Upper lobe of left lung (tissue), 6 donors: ENCODE data around the gene ACOXL. TPM values are rescaled to one million over a fixed set of nuclear protein-coding genes. Genes with fewer than 3 reads are reported as not detected.
A peak's percentile ranks its signal among the peaks of the same experiment; 100 is the strongest.

ENCODE experiments used
- ATAC-seq, 2 donors: fragments of 200-7000 bp; cut with Tn5 transposase; one replicate each; pipeline ENCODE4 v1.9.1; 2022; ENCODE audit warnings: mild to moderate bottlenecking in 2 of 2, moderate library complexity in 2 of 2; ENCODE audit not compliant: low FRiP score in 2 of 2
- DNase-seq, 2 donors: peaks; one replicate each; pipeline ENCODE4 v3.0.0-alpha.2; 2019 to 2020
- H3K27ac ChIP-seq, 4 donors: fragments of 200-600 bp; sonication (generic); one replicate each; pipeline ENCODE4 v1.5.1; 2016 to 2019
- H3K27me3 ChIP-seq, 4 donors: fragments of 200-600 bp; sonication (generic); one replicate each; pipeline ENCODE4 v1.5.1; 2017 to 2019
- H3K36me3 ChIP-seq, 4 donors: fragments of 200-600 bp; sonication (generic); one replicate each; pipeline ENCODE4 v1.5.1; 2016 to 2019
- H3K4me1 ChIP-seq, 4 donors: fragments of 200-600 bp; sonication (generic); one replicate each; pipeline ENCODE4 v1.5.1; 2018 to 2019
- H3K4me3 ChIP-seq, 4 donors: fragments of 200-600 bp; sonication (generic); one replicate each; pipeline ENCODE4 v1.5.1; 2017 to 2019; ENCODE audit warnings: mild to moderate bottlenecking in 2 of 4, moderate library complexity in 1 of 4
- H3K9me3 ChIP-seq, 4 donors: fragments of 200-600 bp; sonication (generic); one replicate each; pipeline ENCODE4 v1.5.1; 2018 to 2019
- EP300 ChIP-seq, 4 donors: sonication (generic); formaldehyde crosslinking; IDR thresholded peaks; one replicate each; pipeline ENCODE4 v1.5.1; 2017; ENCODE audit warnings: antibody characterized with exemption in 4 of 4, control low read depth in 2 of 4
- POLR2A ChIP-seq, 4 donors: fragments of 450-650 bp; IDR thresholded peaks; one replicate each; pipeline ENCODE4 v1.5.1; 2016 to 2017; ENCODE audit warnings: antibody characterized with exemption in 4 of 4, mild to moderate bottlenecking in 2 of 4
- POLR2AphosphoS5 ChIP-seq, 2 donors: sonication (generic); formaldehyde crosslinking; IDR thresholded peaks; one replicate each; pipeline ENCODE4 v1.5.1; 2017; ENCODE audit warnings: antibody characterized with exemption in 2 of 2
- WGBS, 2 donors: methylation state at CpG; one replicate each; pipeline ENCODE4 v1.1.5; 2017 to 2018; 5-methylcytosine and 5-hydroxymethylcytosine counted together
- total RNA-seq, 6 donors: library from RNA; depleted of rRNA in 4 of 6; stranded (reverse); fragments of >200 nt in 4 of 6; gene quantifications; one replicate each; pipeline versions ENCODE4 v1.1.0 to v1.2.1, GENCODE V29; 2016 to 2021
- TF ChIP-seq, protein P1 (sequence below), 6 experiments: fragments of 450-650 bp in 4 of 6; fragments of 200-600 bp in 2 of 6; sonication (generic) in 2 of 6; IDR thresholded peaks; one replicate each; pipeline ENCODE4 v1.5.1; 2016 to 2019; ENCODE audit warnings: antibody characterized with exemption in 6 of 6
- donor health status: DM: no; HTN: no; CAD: no; lungs with moderate emphysema.
- donor health status: DM: no; HTN: yes; CAD: no; lungs with severe emphysema.

ACOXL gene
- total RNA-seq, 6 donors from 2014 or later = 30.2 to 128 (median 38.0) TPM

DNA sequence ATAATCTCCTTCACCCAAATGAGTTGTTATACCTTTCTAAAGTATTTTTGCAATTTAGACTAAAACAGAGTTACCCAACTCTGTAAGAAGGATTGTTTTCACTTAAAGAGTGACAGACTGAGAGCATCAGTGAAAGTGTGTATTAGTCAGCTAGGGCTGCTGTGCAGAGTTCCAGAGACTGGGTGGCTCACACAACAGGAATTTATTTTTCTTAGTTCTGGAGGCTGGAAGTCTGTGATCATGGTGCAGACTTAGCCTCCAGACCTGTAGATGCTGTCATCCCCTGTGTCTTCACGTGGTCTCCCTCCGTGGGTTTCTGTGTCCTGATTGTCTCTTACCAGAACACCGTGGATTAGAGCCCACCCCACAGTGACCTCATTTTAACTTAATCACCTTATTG lies 428.4 kb downstream of the ACOXL start:
- ATAC-seq = peak in 1 of 2 donors; percentile 76
- no peak for TF ChIP-seq POLR2AphosphoS5 (IDR thresholded peaks at IDR 0.05)
- no peak for TF ChIP-seq POLR2A (IDR thresholded peaks at IDR 0.05)
- no peak for TF ChIP-seq EP300 (IDR thresholded peaks at IDR 0.05)
- TF ChIP-seq, protein P1, sequence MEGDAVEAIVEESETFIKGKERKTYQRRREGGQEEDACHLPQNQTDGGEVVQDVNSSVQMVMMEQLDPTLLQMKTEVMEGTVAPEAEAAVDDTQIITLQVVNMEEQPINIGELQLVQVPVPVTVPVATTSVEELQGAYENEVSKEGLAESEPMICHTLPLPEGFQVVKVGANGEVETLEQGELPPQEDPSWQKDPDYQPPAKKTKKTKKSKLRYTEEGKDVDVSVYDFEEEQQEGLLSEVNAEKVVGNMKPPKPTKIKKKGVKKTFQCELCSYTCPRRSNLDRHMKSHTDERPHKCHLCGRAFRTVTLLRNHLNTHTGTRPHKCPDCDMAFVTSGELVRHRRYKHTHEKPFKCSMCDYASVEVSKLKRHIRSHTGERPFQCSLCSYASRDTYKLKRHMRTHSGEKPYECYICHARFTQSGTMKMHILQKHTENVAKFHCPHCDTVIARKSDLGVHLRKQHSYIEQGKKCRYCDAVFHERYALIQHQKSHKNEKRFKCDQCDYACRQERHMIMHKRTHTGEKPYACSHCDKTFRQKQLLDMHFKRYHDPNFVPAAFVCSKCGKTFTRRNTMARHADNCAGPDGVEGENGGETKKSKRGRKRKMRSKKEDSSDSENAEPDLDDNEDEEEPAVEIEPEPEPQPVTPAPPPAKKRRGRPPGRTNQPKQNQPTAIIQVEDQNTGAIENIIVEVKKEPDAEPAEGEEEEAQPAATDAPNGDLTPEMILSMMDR (IDR thresholded peaks at IDR 0.05) = no peak
- 81 to 89% methylated on average over 3 of the region's 3 CpGs for WGBS, 2 donors

DNA sequence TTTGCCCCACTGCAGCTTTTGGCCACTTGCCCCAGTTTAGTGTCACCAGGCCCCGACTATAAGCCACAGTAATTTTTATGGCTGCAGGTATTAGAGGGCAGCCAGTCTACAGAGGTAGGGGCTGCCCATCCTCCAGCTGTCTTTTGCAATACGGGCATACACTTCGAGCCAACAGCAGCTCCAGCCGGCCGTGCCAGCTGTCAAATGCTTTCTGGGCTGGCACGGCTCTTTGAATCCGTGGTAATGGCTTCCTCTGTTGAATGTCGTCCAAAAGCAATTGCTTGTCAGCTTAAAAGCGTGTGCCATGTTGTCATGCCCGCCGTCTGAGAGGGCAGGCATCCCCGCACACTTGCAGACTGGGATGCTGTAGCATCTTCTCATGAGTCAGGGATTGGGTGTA lies 429.6 kb downstream of the ACOXL start:
- H3K27ac ChIP-seq = no peak overlapping the region
- no peak for ATAC-seq
- WGBS, 2 donors = 55% methylated on average over 11 to 12 of the region's 12 CpGs
- H3K4me1 ChIP-seq = peaks cover 16 to 18% (median 17%) of the 10 kb centered on the region in 4 donors
- no peaks in the 10 kb centered on the region for H3K27me3 ChIP-seq
- H3K36me3 ChIP-seq = peaks cover 4 to 19% (median 9%) of the 10 kb centered on the region in 4 donors
- no peak for DNase-seq
- H3K4me3 ChIP-seq = no peak overlapping the region
- no peaks in the 10 kb centered on the region for H3K9me3 ChIP-seq
- TF ChIP-seq EP300 (IDR thresholded peaks at IDR 0.05) = no peak
- no peak for TF ChIP-seq POLR2AphosphoS5 (IDR thresholded peaks at IDR 0.05)
- TF ChIP-seq, protein P1 (IDR thresholded peaks at IDR 0.05) = no peak
- TF ChIP-seq POLR2A (IDR thresholded peaks at IDR 0.05) = no peak

More for the DNA sequence above, 428.4 kb downstream of the ACOXL start:
- no peaks in the 10 kb centered on the region for H3K27me3 ChIP-seq
- no peak for DNase-seq
- peaks cover 16 to 18% (median 17%) of the 10 kb centered on the region in 4 donors for H3K4me1 ChIP-seq
- no peak overlapping the region for H3K27ac ChIP-seq
- H3K9me3 ChIP-seq = no peaks in the 10 kb centered on the region
- H3K36me3 ChIP-seq = peaks cover 4 to 11% (median 7%) of the 10 kb centered on the region in 4 donors
- no peak overlapping the region for H3K4me3 ChIP-seq

DNA sequence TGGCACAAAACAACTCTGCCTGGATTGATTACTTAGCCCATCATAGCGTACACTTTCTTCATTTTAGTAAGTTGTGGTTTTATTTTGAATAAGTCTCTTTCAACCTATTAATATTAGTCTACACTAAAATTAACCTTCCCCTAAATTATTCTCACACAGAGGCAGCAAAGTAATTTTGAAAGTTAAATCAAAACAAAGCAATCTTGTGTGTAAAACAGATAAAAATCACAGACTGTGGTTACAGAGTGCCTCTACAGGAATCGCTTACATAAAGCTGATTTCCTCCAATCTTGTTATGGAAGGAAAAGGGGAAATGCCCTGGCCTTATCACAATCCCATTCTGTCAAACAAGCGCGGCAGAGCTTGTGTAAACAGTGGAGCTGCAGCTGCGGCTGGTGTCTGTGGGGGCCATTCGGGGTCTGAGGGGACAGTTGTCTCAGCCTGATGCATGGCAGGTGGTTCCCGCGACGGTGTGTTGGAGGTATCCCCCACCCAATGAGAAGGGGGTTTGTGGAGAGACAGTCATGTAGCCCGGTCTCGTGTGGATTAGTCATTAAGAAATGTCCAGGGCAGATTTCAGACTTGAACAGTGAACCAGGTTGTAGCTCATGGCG lies 430.5 kb downstream of the ACOXL start:
- peaks cover 4 to 19% (median 9%) of the 10 kb centered on the region in 4 donors for H3K36me3 ChIP-seq
- no peak overlapping the region for H3K27ac ChIP-seq
- 33 to 43% methylated on average over 9 to 12 of the region's 12 CpGs for WGBS, 2 donors
- H3K9me3 ChIP-seq = no peaks in the 10 kb centered on the region
- no peaks in the 10 kb centered on the region for H3K27me3 ChIP-seq
- peaks cover 16 to 18% (median 17%) of the 10 kb centered on the region in 4 donors for H3K4me1 ChIP-seq
- TF ChIP-seq, protein P1 (IDR thresholded peaks at IDR 0.05) = no peak
- TF ChIP-seq POLR2AphosphoS5 (IDR thresholded peaks at IDR 0.05) = peak in 1 of 2 donors; percentile 27
- no peak for TF ChIP-seq POLR2A (IDR thresholded peaks at IDR 0.05)
- TF ChIP-seq EP300 (IDR thresholded peaks at IDR 0.05) = no peak
- no peak for DNase-seq
- no peak overlapping the region for H3K4me3 ChIP-seq
- no peak for ATAC-seq

DNA sequence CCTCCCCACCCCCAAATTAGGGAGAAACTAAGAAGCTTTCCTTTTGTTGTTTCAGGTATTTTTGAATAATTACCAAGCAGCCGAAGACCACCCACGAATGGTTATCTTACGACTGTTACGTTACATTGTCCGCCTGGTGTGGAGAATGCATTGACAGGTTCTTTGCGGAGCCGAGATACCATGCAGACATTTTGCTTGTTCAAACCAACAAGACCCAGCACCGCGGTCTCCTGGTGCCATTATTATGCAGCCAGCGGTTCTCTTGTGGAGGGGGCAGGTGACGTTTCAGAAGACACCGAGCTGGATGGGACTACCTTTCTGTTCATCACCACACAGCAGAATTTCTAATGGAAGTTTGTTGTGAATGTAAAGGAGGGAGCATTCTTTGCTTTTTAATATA lies 431.7 kb downstream of the ACOXL start:
- H3K4me3 ChIP-seq = no peak overlapping the region
- ATAC-seq (no peak), DNase-seq (no peak)
- WGBS, 2 donors = 94 to 95% methylated on average over 12 of the region's 12 CpGs
- H3K27ac ChIP-seq = no peak overlapping the region
- TF ChIP-seq POLR2AphosphoS5 (IDR thresholded peaks at IDR 0.05) (no peak), EP300 (IDR thresholded peaks at IDR 0.05) (no peak), POLR2A (IDR thresholded peaks at IDR 0.05) (no peak)
- TF ChIP-seq, protein P1 (IDR thresholded peaks at IDR 0.05) = no peak
- peaks cover 16 to 18% (median 17%) of the 10 kb centered on the region in 4 donors for H3K4me1 ChIP-seq
- H3K9me3 ChIP-seq = no peaks in the 10 kb centered on the region
- H3K27me3 ChIP-seq = no peaks in the 10 kb centered on the region
- H3K36me3 ChIP-seq = peaks cover 4 to 19% (median 9%) of the 10 kb centered on the region in 4 donors

DNA sequence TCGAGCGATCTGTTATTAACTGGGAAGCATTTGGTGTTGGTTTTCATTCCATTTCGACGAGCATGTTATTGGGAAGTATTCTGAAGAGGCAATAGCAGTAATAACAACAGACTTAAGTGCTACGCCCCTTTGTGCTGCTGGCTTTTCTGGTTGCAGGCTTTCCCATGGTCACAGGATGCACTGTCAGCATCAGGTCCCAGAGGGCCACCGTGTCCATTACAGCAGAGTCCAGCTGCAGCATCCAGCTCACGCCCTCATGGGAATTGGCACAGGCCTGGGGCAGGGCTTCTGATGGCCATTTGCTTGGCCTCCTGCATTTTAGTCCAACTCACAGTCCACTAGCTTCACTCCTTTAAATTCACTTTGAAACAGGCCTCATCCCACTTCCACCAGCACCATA lies 432.7 kb downstream of the ACOXL start:
- no peak for ATAC-seq
- whole genome bisulfite sequencing, 2 donors = 88 to 90% methylated on average over 6 to 7 of the region's 7 CpGs
- Histone ChIP-seq H3K4me3 (no peak overlapping the region), H3K27me3 (no peaks in the 10 kb centered on the region), H3K9me3 (no peaks in the 10 kb centered on the region), H3K27ac (no peak overlapping the region), H3K4me1 (peaks cover 16 to 18% (median 17%) of the 10 kb centered on the region in 4 donors), H3K36me3 (peaks cover 4 to 16% (median 9%) of the 10 kb centered on the region in 4 donors)
- DNase-seq = no peak
- TF ChIP-seq, protein P1 (IDR thresholded peaks at IDR 0.05) = no peak
- no peak for TF ChIP-seq POLR2AphosphoS5 (IDR thresholded peaks at IDR 0.05)
- TF ChIP-seq EP300 (IDR thresholded peaks at IDR 0.05) = no peak
- no peak for TF ChIP-seq POLR2A (IDR thresholded peaks at IDR 0.05)
